ENCODE results near the gene VEGFB.

Gene VEGFB

DNA sequence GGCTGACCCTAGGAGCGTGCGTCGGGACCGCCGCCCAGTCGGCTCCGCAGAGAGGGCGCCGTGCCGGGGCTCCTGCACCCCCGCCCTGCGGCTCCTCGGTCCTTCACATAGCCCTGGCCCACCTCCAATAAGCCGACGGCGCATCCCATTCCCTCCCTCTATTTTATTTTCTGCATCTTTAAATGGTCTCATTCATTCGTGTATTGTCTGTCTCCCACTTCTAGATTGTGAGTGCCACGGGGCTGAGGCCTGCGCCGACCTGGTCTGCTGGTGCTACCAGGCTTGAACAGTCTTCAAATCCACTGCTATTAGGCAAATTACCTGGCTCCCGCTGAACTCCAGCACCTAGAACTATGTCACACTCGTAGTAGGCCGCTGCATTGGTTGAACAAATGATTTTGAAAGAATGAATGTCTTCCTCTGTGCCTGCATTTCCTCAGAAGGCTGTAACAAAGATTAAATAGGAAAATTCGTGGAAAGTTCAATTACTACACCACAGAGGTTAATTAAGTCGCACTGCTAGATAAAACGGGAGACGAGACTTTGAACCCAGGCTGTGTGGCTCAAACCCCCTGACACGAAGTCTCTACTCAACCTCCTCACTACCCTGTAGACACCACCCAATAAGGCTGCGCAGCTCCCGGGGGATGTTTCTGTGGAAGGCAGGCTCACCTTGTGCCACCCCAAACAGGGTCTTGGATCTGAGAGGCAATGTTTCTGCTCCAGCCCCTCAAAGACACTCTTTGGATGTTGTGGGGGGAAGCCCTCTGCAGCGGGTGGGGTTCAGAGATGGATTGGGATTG is 13.5 kb downstream of the VEGFB start:
- DNase-seq (ENCODE audit: low read depth) = no peak

DNA sequence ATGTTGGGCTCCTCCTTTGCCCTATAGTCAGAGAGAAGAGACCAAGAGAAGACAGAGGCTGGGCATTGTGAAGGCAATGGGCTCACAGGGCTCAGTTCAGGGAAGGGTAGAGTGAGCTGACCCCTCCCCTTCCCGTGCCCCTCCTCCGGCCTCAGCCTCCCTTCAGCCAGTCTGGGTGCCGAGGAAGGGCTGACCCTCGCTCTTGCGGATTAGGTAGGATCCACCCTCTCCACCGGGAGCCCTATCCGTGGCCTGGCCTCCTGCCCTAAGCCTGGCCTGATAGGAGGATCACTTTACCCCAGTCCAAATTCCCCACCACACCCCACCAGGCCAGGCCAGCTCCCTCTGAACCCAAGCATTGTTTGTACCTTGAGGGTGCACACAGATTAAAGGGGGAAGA is 14.2 kb downstream of the VEGFB start:
- no peak for DNase-seq (ENCODE audit: low read depth)

- no peak for DNase-seq (ENCODE audit: low read depth)
Measured at GRCh38 chr11:64249038-64249437, 14.7 kb downstream of the VEGFB start.

GRCh38 chr11:64249563-64250414 is 15.4 kb downstream of the VEGFB start:
- no peak for DNase-seq (ENCODE audit: low read depth)

DNA sequence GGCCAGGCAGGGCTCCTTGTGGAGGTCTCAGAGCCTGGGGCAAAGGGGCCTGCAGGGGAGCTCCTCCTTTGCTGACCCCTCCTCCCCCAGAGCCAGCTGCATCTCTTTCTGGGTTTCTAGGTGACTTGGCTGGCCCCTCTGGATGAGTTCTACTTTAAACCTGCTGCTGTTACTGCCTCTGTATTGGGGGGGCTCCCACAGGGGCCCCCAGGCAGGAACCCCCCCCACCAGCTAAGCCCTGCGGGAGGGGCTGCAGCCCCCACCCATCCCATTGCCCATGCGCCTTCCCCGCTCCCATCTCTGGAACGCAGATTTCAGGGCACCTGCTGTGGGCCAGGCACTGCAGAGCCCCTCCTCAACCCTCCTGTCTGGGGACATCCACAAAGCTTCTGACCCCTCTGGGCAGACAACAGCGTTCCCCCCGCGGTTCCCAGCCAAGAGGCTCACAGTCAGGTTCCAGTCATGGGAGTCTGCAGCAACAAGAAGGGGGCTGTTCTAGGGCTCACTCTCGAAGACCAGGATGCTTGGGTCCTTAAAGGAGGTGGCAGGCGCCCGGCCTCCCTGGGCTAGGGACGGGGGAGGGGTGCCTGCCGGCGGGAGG is 16.1 kb downstream of the VEGFB start:
- no peak for DNase-seq (ENCODE audit: low read depth)

GRCh38 chr11:64251016-64251752 is 16.8 kb downstream of the VEGFB start, which contains the start of gene PLCB3:
TSS of gene PLCB3 (plus strand) at chr11:64251530. CDS start at chr11:64251650, 120 bp downstream.
- DNase-seq (ENCODE audit: low read depth) = peak; percentile 34

DNA sequence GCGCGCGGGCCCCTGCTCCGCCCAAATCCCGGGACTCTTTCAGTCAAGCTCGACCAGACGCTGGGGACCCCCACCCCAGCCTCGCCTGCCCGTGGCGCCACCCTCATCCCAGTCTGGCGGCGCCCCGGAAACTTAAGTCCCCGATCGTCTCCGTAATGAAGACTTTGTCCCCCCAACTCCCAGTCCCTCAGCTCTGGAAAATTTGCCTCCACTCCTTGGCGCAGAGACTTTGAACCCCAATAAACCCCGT is 17.3 kb downstream of the VEGFB start:
- no peak for DNase-seq (ENCODE audit: low read depth)

DNA sequence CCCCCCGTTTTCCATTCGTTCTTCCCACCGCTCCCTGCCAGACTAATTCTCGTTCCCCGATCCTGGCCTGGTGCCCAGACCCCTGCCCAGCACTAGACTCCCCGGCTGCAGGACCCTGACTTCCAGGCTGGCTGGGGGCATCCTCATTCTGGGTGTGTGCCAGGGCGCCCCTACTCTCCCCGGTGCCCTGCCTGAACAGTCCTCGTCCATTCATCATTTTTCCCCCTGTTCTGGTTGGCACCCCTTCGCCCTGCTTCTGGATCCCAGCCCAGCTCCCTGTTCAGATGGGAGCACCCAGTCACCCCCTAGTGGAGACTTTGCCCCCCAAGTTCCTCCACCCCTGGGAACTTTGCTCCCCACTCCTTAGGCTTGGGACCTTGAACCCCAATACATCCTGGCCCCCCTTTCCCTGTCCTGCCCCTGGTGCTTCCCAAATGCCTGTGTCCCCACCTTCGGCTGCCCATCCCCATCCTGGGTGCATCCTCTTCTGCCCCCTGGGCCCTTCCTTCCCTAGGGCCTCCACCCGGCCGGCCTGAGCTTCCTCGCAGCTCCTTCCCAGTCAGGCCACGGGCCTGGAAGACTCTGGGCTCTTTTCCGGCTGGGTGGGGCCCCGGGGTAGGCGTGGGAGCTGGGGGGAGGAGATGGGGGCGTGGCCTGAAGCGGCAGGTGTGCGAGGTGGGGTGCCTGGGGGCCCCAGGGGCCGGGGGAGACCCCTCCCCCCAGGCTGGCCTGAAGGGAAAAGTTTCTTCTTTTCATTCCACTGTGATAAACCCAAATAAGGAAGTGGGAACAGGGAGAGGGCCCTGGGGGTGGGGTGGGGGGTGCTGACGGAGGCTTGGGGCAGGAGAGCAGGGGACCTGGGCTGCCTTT is 17.9 kb downstream of the VEGFB start:
- DNase-seq (ENCODE audit: low read depth) = no peak

- DNase-seq (ENCODE audit: low read depth) = no peak
Measured at GRCh38 chr11:64253043-64253442, 18.7 kb downstream of the VEGFB start.

- no peak for DNase-seq (ENCODE audit: low read depth)
Measured at GRCh38 chr11:64253481-64253880, 19.1 kb downstream of the VEGFB start.

GRCh38 chr11:64254326-64254725 is 19.9 kb downstream of the VEGFB start:
- no peak for DNase-seq (ENCODE audit: low read depth)

- no peak for DNase-seq (ENCODE audit: low read depth)
Measured at GRCh38 chr11:64255135-64256128, 21.0 kb downstream of the VEGFB start.

DNA sequence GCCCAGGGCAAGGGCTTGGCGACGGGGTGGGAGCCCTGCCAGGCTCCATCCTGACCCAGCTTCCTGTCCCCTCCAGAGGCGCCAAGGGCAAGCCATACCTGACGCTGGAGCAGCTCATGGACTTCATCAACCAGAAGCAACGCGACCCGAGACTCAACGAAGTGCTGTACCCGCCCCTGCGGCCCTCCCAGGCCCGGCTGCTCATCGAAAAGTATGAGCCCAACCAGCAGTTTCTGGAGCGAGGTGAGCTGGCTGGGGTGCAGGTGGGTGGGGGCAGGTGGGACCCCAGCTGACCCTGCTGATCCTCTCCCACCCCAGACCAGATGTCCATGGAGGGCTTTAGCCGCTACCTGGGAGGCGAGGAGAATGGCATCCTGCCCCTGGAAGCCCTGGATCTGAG is 21.9 kb downstream of the VEGFB start:
- no peak for DNase-seq (ENCODE audit: low read depth)

DNA sequence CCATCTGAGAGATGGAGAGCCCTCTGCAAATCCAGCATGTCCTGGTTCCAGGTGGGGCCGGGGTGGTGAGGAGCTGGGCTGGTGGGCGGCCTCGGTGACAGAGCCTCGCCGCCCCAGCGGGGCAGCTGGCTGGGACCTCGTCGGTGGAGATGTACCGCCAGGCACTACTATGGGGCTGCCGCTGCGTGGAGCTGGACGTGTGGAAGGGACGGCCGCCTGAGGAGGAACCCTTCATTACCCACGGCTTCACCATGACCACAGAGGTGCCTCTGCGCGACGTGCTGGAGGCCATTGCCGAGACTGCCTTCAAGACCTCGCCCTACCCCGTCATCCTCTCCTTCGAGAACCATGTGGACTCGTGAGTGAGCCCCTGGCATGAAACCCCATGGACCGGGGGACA is 24.0 kb downstream of the VEGFB start:
- no peak for DNase-seq (ENCODE audit: low read depth)

GRCh38 chr11:64258946-64259532 is 24.7 kb downstream of the VEGFB start:
- DNase-seq (ENCODE audit: low read depth) = no peak

GRCh38 chr11:64259533-64260067 is 25.2 kb downstream of the VEGFB start:
- no peak for DNase-seq (ENCODE audit: low read depth)

DNA sequence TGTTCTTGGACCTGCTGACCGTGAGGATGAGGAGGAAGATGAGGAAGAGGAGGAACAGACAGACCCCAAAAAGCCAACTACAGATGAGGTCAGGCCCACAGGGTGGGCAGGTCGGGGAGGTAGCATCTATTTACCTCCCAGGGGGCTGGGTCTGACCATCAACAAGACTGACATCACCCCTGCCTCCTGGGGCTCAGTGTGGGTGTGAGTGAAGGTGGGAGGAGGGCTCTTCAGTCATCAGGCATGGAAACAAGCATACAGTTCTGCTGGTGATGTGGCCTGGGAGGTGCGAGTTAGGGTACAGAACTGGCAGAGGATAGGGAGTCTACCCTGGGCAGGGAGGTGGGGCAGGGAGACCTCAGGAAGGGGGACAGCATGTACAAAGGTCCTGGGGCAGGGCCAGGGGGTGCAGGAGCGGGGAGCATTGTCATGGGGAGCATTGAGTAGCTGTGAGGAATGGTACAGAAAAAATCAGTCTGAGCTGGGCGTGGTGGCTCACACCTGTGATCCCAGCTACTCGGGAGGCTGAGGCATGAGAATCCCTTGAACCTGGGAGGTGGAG is 25.8 kb downstream of the VEGFB start:
- DNase-seq (ENCODE audit: low read depth) = no peak

DNA sequence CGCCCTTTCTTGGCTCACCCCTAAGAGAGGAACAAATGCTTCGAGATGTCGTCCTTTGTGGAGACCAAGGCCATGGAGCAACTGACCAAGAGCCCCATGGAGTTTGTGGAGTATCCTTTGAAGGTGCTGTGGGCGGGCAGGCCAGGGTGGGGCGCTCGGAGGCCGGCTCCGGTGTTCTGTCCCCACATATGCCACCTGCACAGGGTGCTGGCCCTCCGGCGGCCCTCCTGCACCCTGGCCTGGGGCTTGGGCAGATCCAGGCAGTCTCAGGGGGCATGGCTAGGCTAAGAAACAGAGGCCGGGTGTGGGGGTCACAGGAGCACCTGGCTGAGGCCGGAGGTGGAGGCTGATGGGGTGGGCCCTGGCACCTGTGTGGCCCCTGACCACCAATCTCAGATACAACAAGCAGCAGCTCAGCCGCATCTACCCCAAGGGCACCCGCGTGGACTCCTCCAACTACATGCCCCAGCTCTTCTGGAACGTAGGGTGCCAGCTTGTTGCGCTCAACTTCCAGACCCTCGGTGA is 27.2 kb downstream of the VEGFB start:
- DNase-seq (ENCODE audit: low read depth) = no peak

All from stimulated activated CD8-positive, alpha-beta memory T cell treated with anti-CD3 and anti-CD28 coated beads, Interleukin-7, amount 100 ng/mL, for 24 hours (primary cell).